Erythroblast (primary cell): Measurements from ENCODE around the gene GREB1.

Experiments
- GATA1 ChIP-seq: IDR thresholded peaks from 2 replicates; pipeline ENCODE4 v1.6.1; 2011; ENCODE audit warnings: low read depth, mild to moderate bottlenecking, control low read depth, low read length, moderate library complexity
- POLR2A ChIP-seq: IDR thresholded peaks from 2 replicates; pipeline ENCODE4 v1.6.1; 2011; ENCODE audit warnings: mild to moderate bottlenecking, low read length

- TF ChIP-seq POLR2A = no peak
- no peak for TF ChIP-seq GATA1
Observed at GRCh38 chr2:11530864-11531465, 2.9 kb upstream of the GREB1 start.
